Limb (tissue), 2 donors: Measurements from ENCODE around the gene FRS3.
"Not testable (repeated sequence)": the region's sequence is repeated elsewhere in the genome, so short reads cannot be mapped to it uniquely, and the experiment has no call there.

Source experiments
- DNase-seq, 2 donors: peaks; one replicate each; pipeline ENCODE4 v3.0.0-alpha.2; 2016; ENCODE audit errors: extremely low spot score in 2 of 2

The FRS3 gene, protein sequence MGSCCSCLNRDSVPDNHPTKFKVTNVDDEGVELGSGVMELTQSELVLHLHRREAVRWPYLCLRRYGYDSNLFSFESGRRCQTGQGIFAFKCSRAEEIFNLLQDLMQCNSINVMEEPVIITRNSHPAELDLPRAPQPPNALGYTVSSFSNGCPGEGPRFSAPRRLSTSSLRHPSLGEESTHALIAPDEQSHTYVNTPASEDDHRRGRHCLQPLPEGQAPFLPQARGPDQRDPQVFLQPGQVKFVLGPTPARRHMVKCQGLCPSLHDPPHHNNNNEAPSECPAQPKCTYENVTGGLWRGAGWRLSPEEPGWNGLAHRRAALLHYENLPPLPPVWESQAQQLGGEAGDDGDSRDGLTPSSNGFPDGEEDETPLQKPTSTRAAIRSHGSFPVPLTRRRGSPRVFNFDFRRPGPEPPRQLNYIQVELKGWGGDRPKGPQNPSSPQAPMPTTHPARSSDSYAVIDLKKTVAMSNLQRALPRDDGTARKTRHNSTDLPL

DNA sequence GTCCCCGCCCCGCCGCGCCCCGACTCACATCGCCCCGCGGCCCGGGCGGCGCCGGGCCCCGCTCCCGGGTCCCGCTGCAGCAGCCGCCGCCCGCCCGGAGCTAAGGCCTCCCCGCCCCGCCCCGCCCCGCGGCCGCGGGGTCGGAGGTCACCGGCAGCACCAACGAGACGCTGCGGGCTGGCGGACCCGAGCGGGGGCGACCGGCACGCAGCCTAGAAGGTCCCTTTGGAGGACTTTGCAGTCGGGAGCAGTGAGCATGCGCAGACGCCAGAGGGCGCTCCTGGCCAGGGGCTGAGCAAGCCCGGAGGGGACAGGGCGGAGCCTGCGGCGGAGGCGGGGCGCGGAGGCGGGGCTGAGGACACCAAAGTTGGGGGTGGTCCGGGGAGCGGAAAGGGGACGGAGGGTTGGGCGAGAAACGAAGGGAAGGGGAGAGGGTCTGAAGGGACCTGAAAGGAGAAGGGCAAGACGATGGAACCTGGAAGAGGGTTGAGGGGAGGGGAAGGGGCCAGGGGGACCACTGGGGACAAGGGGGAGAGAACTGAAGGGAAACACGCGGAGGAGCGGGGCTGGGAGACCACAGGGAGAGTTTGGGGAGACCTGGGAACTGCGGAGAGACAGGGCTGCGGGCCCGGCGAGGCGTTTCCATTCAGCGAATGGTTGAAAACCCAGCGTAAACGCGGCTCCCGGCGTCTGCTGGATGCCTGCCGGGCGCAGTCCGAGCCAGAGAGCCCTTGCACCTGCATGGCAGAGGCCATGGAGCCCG is at the start of gene FRS3:
Gene FRS3 (minus strand): TSS at position 113 of the 763 bp plus-strand sequence. CDS start 2,913 bp downstream, outside the sequence.
- DNase-seq, result peak; percentile 96 to 99

DNA sequence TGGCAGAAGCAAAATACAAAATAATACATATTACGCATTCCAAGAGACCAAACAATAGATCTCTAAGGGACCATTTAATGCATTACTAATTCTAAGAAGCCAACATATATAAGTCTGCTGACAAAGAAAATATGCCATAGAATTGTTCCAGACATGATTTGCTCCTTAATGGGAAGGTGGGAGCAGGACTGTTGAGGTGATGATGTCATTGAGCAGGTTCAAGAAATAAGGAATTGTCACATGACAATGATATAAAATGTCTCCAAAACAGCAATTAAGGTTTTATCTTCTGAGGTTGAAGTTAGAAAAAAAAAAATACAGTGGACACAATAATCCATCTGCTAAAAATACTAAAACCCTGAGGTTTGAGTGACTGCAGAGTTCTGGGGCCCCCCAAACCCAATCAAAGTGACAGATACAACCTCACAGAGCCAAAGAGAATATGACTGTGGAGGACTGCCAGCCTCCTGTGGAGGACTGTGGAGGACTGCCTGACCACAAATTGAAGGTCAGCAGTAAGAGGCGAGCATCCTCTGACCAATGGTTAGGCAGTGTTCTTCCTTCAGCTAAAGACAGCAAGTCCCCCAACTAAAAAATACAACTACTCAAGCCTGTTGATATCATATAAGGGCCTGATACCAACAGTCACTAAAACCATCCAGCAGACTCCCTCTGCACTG is 46.8 kb upstream of the FRS3 start:
- no peak for DNase-seq

DNA sequence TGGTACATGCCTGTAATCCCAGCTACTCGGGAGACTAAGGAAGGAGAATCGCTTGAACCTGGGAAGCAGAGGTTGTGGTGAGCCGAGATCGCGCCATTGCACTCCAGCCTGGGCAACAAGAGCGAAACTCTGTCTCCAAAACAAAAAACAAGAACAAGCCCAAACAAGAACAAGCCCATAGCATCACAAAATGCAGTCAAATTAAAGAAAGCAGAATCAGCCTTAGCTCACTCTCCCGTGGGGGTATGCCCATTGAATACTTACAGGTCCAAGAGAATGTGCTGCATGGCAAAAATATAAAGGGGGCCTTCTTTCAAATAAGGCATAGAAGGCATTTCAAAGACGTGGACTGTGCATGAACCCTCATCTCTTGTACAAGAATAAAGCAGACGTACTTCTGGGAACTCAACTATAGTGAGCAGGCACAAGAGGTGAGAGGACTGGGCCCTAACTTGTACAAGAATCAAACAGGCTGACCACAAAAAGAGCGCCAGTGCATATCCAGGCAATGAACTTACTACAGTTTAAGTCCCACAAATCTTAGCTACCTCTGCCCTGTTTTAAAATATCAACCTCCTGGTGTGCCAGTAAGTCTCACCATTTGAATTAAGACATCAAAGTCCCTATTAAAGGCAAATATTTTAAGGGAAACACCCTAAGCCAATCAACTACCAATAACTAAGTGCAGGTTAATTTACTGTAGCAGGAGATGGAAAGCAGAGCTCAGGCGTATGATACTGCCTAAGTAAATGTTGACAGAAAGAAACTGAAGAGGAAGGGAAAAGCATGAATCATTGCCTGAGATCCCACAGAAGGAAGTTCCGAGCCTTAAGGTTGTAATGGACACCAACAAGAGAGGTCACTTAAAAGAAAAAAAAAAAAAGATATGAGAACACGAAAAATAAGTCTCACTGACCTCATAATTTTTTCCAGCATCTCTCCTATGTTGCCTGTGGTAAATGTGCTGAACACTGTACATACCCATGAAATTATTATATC is 45.2 kb upstream of the FRS3 start:
- no peak for DNase-seq

DNA sequence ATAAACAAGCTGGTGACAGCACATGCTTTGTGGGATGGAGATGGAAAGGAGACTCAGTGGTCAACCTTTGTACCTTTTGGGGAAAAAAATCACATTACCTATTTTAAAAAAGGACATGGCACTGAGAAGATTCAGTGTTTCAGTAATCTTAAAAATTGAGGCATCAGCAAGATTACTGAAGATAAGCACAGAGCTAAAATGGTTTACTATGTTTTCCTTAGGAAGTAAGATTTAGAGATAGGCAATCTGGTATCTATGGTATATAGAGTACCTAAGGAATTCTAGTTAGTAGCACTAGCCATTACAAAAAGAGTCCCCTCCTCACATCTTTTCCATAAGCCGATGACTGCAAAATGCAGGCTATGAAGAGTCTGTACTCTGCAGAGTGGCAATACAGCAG is 43.5 kb upstream of the FRS3 start:
- DNase-seq, result no peak

DNA sequence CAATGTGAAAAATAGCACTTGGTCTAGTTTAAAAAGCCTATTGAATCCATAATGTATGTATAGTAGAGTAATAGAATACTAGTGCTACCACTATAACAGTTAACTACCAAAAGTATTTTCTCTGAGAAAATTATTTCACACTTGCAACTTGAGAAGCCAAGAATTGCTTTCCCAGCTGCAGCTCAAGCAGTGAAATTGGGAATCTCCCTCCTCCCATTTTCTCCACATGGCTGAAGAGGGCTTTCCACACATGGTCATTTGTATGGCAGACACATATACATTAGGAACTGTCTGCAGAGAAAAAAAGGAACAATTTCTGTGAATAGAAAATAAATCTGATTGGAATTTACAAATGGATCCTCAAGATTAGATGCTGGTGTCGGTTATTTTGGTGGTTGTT is 42.3 kb upstream of the FRS3 start:
- no peak for DNase-seq

DNA sequence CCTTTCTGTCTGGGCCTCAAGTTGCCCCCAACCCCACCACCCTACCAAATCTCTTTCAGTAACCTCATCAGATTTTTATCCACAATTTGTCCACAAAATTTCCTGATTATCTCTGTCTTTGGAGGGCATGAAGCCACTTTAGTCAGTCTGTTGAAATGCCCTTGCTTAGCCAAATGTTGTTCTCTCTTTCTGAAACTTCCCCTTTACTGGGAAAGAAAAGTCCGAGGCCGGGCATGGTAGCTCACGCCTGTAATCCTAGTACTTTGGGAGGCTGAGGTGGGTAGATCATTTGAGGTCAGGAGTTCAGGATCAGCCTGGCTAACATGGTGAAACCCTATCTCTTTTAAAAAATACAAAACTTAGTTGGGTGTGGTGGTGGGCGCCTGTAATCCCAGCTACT is 41.6 kb upstream of the FRS3 start:
- DNase-seq, result no peak

DNA sequence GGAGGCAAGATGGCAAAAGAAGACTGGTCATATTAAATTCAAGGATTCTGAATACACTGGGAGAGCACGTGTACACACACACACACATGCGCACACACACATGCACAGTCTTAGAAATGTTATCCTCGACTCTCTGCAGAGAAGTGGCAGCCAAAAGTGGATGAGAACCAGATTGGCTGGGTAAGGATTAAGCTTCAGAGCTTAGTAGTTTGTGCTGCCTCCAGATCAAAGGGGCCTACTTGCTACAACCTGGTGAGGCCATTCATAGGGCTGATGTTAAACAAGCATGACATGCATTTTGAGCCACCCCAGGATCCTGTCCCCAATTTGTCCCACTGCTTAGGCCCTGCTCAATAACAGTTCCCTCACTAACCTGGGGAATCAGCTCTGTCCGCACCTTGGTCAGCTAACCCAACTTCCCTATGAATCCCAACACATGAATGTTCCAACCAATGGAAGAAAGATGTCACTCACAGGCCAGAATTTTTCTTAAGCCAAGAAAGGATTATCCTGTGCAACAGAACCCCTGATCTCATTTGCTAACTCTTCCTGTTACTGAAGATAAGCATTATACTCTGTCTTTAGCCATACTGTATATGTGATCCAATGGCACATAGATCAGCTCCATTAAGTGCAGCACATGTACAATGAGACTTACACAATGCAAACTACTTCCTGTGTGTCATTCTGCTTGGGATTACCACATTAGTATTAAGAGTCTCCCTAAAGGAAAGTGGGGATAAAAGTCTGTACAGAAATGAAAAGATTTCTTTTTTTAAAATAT is 38.8 kb upstream of the FRS3 start:
- DNase-seq, result no peak

DNA sequence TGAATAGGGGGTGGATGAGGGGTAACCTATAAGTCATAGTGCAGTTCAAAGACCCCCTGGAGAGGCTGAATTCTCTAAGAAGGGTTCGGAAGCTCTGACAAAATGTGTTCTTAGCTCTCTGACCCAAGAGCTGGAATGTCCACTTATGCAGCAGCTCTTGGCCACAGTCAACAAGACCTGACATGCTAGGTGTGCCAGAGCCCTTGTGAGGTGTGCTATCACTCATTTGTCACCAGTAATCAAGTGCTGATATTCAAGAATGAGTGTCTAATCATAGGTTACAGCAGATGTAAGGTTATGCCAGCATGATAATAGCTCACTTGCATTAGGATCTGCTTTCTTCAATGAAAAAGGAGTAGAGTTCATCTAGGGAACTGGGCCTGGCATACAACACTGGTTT is 35.9 kb upstream of the FRS3 start:
- DNase-seq, result no peak

DNA sequence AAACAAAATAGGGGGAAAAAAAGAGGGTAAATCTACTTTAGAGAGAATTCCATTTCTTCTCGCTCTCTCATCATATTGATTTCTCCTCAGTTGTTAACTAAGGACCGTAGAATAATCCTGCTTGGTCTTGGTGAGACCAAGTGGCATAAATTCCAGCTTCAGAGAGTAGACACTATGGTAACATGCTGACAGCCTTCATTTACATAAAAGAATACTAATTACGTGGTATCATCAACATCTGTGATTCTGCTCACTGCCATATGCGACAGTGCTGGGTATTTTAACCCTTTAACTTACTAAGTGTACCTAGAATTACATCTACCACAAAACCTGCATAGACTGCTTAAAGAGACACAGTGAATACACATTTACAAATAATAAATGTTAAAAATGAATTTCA is 34.9 kb upstream of the FRS3 start:
- no peak for DNase-seq

DNA sequence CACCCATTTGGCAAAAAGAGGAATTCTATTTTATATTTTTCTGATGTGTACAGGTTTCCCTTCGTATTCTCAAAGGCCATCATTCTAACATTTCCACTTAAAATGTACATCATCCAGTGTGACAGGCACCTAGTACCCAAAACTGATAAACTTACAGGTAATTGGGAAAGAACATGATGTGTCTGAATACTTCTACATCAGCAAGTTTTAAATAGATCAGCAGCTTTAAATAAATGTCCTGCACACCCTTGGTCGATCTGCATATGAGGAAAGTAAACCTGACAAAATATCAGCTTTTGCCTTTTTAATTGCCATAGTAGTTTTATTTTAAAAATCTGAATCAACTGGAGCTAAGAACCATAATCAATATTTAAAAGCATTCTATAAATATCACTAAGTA is 34.3 kb upstream of the FRS3 start:
- no peak for DNase-seq

DNA sequence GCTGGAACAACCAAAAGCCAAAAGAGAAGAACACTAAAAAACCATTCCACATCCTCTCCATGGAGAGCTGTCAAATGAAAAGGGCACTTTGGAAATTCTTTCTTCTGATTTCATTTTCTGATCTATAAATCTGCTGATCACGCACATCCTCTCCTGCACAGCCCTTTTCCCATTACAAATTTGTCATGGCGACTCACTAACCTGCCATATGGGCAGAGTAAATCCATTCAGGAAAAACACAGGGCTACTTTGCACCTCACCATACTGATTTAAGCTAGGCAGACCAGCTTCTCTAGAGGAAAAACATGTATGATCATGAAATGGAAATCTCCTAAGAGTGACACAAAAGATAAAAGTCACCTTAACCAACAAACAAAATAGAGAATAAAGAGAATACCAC is 33.8 kb upstream of the FRS3 start:
- no peak for DNase-seq

DNA sequence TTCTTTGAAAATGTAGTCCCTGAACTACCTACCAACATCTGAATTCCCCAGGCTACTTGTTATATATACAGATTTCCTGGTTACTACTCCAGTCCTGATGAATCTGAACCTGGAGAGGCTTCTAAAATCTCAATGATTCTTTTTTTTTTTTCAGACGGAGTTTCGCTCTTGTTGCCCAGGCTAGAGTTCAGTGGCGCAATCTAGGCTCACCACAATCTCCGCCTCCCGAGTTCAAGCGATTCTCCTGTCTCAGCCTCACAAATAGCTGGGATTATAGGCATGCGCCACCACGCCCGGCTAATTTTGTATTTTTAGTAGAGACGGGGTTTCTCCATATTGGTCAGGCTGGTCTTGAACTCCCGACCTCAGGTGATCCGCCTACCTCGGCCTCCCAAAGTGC is 32.2 kb upstream of the FRS3 start:
- DNase-seq, result not testable (repeated sequence)

DNA sequence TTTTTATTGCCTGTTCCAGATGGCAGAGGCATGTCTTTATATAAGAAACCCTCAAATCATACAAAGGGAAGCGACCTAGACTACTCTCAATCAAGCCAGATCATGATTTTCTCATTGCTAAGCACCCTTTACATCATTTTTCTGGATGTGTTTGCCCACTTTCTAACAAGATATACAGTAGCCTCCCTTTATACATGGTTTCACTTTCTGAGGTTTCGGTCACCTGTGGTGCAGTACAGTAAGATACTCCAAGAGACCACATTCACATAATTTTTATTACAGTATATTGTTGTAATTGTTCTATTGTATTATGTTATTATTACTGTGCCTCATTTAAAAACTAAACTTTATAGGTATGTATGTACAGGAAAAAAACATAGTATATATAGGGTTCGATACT is 31.4 kb upstream of the FRS3 start:
- DNase-seq, result no peak

DNA sequence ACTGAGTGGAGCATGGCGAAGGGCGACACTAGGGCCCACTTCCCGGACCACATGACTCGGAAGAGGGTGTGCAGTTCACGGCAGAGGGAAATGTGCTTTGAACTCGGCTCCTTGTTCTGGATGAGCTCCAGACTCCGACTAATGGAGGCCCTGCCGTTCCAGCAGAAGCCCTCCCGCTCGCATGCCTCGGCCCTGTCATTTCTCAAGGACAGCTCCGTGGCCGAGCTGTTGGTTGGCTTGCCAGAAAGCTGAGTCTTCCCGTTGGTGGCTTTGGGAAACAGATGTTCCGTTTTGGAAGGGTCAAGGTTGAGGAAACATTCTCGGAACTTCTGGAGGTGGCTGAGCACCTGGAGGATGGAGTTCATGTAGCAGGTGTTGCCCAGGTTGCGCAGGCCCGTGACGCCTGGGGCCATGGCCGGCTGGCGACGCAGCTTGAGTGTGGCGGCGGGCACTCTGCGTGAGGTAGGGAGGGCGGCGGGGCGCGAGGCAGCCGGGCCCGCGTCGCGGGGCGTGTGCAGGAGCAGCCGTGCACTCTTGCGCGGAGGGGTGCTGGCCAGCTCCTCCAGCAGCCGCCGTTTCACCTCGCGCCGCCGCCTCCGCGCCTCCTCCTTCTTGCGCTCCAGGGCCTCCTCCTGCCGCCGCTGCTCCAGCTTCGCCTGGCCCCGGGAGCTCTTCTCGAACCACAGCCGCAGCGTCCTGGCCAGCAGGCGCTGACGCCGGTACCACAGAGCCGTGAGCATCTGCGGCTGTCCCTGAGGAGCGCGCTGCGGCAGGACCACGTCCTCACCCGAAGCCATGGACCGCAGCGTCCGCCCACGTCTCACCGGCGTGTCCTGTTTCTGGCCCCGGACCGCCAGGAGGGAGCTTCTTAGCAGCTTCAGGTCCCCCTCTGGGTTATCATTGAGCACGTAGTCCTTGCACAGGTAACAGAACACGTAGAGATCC is 26.4 kb upstream of the FRS3 start:
- no peak for DNase-seq

DNA sequence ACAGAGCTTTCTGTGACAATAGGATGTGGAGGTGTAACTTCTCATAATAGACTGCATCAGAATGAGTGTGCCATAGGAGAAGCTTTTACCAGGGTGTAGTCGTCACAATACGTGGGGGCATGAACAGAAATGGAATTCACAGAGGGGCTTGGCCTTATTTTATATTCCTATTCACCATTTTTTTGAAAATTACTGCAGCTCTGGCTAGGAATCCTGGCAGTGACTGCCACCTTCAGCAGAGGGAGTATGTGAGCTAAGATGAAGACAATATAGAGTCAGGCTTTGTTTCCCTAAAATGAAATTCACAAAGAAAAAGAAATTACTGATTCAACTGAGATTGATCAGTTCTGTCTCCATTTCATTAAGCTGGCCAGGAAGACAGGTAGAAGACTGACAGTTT is 21.7 kb upstream of the FRS3 start:
- DNase-seq, result no peak

DNA sequence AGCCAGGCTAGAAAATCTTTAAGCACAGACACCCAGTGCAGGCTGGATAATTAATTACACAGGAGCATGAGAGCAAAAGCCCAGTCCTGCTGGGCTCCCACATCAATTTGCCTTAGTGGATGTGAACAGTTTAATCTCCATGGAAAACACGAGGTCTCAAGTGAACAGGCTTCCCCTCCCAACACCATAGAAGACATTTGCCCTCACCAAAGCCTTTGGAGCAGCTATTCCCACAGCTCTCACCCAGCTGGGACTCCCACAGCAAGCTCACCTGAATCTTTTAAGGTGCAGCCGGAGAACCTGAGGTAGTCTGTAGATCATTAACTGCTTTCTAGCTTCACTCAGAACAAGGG is 19.8 kb upstream of the FRS3 start:
- no peak for DNase-seq

DNA sequence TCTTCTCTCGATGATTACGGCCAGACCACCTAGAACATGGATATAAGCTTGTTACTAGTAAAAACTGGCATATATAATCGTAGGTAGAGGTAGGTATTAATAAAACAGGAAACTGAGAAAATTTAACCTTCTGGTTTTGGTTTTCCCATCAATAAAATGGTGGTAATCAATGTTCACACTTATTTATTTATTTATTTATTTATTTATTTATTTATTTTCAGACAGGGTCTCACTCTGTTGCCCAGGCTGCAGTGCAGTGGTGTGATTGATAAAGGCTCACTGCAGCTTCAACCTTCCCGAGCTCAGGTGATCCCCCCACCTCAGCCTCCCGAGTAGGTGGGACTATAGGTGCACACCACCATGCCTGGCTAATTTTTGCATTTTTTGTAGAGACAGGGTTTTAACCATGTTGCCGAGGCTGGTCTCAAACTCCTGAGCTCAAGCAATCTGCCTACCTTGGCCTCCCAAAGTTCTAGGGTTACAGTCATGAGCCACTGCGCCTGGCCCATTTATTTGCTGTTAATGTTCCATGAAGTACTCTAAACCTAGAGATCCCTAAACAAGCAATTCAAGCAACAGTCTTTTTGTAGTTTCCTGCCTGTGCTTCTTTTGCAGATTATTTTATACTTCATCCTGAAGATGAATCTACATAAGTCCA is 19.3 kb upstream of the FRS3 start:
- DNase-seq, result no peak

DNA sequence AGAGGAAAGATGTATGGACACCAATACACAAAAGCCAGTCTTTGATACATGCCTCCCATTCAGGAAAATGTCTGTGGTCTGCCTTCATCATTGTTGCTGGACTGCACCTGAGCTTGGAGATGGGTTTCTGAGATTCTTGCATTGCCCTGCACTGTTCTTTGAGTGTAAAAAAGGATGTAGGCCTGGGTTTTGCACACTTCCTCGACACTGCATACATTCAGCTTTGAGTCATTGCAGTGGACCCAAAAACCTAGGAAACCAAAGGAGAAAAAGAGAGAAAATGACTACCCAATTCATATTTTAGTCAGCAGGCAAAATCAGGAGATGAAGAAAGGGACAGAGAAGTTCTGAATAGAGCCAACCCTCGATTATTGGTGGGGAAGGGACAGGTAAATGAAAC is 16.8 kb upstream of the FRS3 start:
- DNase-seq, result no peak

DNA sequence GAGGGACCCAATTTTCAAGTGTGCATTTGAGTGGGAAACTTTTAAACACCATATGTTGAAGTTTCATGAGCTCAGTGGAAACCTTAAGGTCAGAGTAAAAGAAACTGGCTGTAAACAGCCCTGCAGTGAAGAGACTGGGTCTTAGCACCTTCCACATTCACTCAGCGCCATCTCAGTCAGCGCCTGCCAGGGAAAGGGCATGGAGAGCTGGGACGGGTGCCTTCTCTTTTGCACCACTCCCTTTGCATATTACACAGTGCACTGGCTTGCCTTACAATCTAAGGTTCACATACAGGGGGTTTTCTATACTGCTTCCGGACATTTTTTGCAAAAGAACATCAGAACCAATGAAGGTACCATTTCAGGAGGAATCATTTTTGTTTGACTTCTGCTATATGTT is 12.3 kb upstream of the FRS3 start:
- no peak for DNase-seq
